AG20443 (cell line): ENCODE measurements around the gene CASK.

Source experiments
- DNase-seq: peaks from one replicate; pipeline ENCODE4 v3.0.0; 2012; ENCODE audit warnings: low spot score, mixed read lengths

Gene CASK

GRCh38 chrX:41470706-41471105 is 452.6 kb downstream of the CASK start:
- no peak for DNase-seq

- DNase-seq = no peak
Measured at GRCh38 chrX:41468647-41469323, 454.6 kb downstream of the CASK start.
